HG03571 (cell line): ENCODE data around the gene FCER1G.

ENCODE experiments used
- ATAC-seq: cut with Tn5 transposase; IDR thresholded peaks from one replicate; pipeline ENCODE4 v1.9.1; 2021; ENCODE audit not compliant: unreplicated experiment

Gene FCER1G

GRCh38 chr1:161215076-161215475 lies at the start of gene FCER1G:
Gene FCER1G (plus strand): TSS chr1:161215295. CDS start chr1:161215322, 27 bp downstream.
- no peak for ATAC-seq

GRCh38 chr1:161165742-161166668 lies 49.1 kb upstream of the FCER1G start, which contains the start of gene PPOX:
Gene PPOX (plus strand): TSS chr1:161166426. CDS start chr1:161166848, 422 bp downstream.
- peak; percentile 91 for ATAC-seq

GRCh38 chr1:161166669-161167548 lies 48.2 kb upstream of the FCER1G start:
- ATAC-seq, result peak; percentile 1

GRCh38 chr1:161168906-161169305 lies 46.2 kb upstream of the FCER1G start:
- no peak for ATAC-seq

GRCh38 chr1:161171191-161171590 lies 43.9 kb upstream of the FCER1G start:
- ATAC-seq, result no peak

- ATAC-seq, result no peak
These were observed 43.4 kb upstream of the FCER1G start for GRCh38 chr1:161171696-161172095.

GRCh38 chr1:161172349-161172748 lies 42.7 kb upstream of the FCER1G start:
- ATAC-seq, result no peak

GRCh38 chr1:161172776-161173376 lies 42.2 kb upstream of the FCER1G start:
- no peak for ATAC-seq

- no peak for ATAC-seq
These were observed 41.4 kb upstream of the FCER1G start for GRCh38 chr1:161173711-161174110.

- ATAC-seq, result no peak
These were observed 40.2 kb upstream of the FCER1G start for GRCh38 chr1:161174911-161175310.

GRCh38 chr1:161175771-161176453 lies 39.2 kb upstream of the FCER1G start:
- ATAC-seq, result no peak

GRCh38 chr1:161176468-161177111 lies 38.5 kb upstream of the FCER1G start:
- ATAC-seq, result no peak

- ATAC-seq, result peak; percentile 57
These were observed 37.8 kb upstream of the FCER1G start, which contains the start of gene B4GALT3 for GRCh38 chr1:161177112-161177935. Gene B4GALT3 (minus strand): TSS chr1:161177507. CDS start chr1:161176060, 1,447 bp downstream.

- no peak for ATAC-seq
These were observed 37.2 kb upstream of the FCER1G start for GRCh38 chr1:161177936-161178244.

- ATAC-seq, result no peak
These were observed 35.4 kb upstream of the FCER1G start for GRCh38 chr1:161179698-161180097.

- no peak for ATAC-seq
These were observed 34.5 kb upstream of the FCER1G start for GRCh38 chr1:161180639-161181038.

- no peak for ATAC-seq
These were observed 32.9 kb upstream of the FCER1G start for GRCh38 chr1:161182214-161182613.

GRCh38 chr1:161185282-161185682 lies 29.8 kb upstream of the FCER1G start:
- ATAC-seq, result peak; percentile 52

GRCh38 chr1:161185732-161186311 lies 29.3 kb upstream of the FCER1G start:
- peak; percentile 29 for ATAC-seq
